ENCODE measurements around the gene KCNH1. TPM values are rescaled to one million over a fixed set of nuclear protein-coding genes. Genes with fewer than 3 reads are reported as not detected.

The KCNH1 gene
- total RNA-seq, 2 experiments from 2014 or later = not detected

DNA sequence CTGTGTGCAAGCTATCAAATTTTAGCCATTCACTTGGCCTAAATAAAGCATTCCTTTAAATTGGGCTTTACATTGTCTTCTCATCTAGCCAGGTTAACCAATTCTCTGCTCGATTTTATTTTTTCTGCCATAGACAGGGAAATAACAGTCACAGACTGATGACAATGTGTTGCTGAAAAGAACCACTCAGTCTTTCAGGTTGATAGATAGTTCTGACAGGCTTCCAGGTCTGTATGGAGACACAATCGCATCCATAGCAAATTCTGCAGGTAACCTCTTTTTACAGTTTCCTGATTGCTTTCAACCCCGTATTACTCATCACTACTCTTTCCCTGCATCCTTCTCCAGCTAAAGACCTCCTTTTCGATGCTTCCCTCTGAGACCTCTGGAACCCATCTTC, 198.0 kb downstream of the KCNH1 start:
- DNase-seq = no peak
- CTCF ChIA-PET = no interaction called here
- peaks cover 2% of the 10 kb centered on the region for H3K4me1 Mint-ChIP-seq (ENCODE audit: low read depth)
- no peak for ATAC-seq
- no peaks in the 10 kb centered on the region for H3K36me3 Mint-ChIP-seq (ENCODE audit: low read depth)
- H3K27ac Mint-ChIP-seq = no peak overlapping the region
- H3K9me3 Mint-ChIP-seq = peaks cover 3% of the 10 kb centered on the region
- H3K27me3 Mint-ChIP-seq = no peaks in the 10 kb centered on the region
- POLR2A ChIA-PET = no interaction called here
- H3K4me3 Mint-ChIP-seq = no peak overlapping the region
- intact Hi-C loops (cut with micrococcal nuclease) = no loop called here
- TF ChIP-seq, protein P1, sequence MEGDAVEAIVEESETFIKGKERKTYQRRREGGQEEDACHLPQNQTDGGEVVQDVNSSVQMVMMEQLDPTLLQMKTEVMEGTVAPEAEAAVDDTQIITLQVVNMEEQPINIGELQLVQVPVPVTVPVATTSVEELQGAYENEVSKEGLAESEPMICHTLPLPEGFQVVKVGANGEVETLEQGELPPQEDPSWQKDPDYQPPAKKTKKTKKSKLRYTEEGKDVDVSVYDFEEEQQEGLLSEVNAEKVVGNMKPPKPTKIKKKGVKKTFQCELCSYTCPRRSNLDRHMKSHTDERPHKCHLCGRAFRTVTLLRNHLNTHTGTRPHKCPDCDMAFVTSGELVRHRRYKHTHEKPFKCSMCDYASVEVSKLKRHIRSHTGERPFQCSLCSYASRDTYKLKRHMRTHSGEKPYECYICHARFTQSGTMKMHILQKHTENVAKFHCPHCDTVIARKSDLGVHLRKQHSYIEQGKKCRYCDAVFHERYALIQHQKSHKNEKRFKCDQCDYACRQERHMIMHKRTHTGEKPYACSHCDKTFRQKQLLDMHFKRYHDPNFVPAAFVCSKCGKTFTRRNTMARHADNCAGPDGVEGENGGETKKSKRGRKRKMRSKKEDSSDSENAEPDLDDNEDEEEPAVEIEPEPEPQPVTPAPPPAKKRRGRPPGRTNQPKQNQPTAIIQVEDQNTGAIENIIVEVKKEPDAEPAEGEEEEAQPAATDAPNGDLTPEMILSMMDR (IDR thresholded peaks at IDR 0.05) = no peak

DNA sequence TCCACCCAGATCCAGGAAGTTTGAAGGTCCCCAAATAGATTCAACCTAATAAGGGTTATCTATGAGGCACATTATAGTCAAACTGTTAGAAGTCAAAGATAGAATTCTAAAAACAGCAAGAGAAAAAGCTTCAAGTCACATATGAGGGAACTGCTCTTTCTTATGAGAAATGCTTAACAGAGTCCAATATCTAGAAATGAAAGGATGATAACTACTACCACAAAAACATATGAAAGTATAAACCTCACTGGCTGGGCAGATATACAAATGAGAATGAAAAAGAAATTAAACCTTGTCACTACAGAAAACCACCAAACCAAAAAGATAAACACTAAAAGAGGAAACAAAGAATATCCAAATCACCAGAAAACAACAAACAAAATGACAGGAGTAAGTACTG, 201.8 kb downstream of the KCNH1 start:
- H3K27ac Mint-ChIP-seq = no peak overlapping the region
- H3K9me3 Mint-ChIP-seq = peaks cover 6% of the 10 kb centered on the region
- TF ChIP-seq, protein P1 (IDR thresholded peaks at IDR 0.05) = no peak
- H3K27me3 Mint-ChIP-seq = peaks cover 6% of the 10 kb centered on the region
- no peaks in the 10 kb centered on the region for H3K36me3 Mint-ChIP-seq (ENCODE audit: low read depth)
- no peak for DNase-seq
- intact Hi-C loops (cut with micrococcal nuclease) = no loop called here
- no peak overlapping the region for H3K4me3 Mint-ChIP-seq
- H3K4me1 Mint-ChIP-seq (ENCODE audit: low read depth) = no peaks in the 10 kb centered on the region
- no peak for ATAC-seq
- ChIA-PET POLR2A (no interaction called here), CTCF (no interaction called here)

DNA sequence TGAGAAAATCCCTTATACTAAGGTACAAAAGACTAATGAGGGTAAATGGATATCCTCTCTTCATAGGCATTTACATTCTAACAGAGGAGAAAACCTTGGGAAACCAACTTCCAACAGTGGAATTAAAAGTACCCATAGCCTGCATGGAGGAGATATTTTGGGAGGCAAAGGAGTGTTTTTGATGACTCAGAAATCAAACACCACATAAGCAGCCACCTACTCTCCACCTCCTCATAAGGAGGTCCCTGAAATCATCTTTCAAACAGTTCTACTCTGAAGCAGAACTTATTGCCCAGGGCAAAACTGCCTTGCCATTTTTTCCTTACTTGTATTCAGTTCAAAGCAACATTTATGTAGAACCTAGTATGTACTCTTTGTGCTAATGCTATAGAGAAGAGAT, 211.3 kb downstream of the KCNH1 start:
- ChIA-PET CTCF (no interaction called here), POLR2A (no interaction called here)
- H3K4me3 Mint-ChIP-seq = no peak overlapping the region
- intact Hi-C loops (cut with micrococcal nuclease) = no loop called here
- no peaks in the 10 kb centered on the region for H3K36me3 Mint-ChIP-seq (ENCODE audit: low read depth)
- no peak overlapping the region for H3K27ac Mint-ChIP-seq
- peaks cover 11% of the 10 kb centered on the region for H3K27me3 Mint-ChIP-seq
- TF ChIP-seq, protein P1 (IDR thresholded peaks at IDR 0.05) = no peak
- DNase-seq = no peak
- no peaks in the 10 kb centered on the region for H3K4me1 Mint-ChIP-seq (ENCODE audit: low read depth)
- ATAC-seq = no peak
- H3K9me3 Mint-ChIP-seq = peaks cover 7% of the 10 kb centered on the region

DNA sequence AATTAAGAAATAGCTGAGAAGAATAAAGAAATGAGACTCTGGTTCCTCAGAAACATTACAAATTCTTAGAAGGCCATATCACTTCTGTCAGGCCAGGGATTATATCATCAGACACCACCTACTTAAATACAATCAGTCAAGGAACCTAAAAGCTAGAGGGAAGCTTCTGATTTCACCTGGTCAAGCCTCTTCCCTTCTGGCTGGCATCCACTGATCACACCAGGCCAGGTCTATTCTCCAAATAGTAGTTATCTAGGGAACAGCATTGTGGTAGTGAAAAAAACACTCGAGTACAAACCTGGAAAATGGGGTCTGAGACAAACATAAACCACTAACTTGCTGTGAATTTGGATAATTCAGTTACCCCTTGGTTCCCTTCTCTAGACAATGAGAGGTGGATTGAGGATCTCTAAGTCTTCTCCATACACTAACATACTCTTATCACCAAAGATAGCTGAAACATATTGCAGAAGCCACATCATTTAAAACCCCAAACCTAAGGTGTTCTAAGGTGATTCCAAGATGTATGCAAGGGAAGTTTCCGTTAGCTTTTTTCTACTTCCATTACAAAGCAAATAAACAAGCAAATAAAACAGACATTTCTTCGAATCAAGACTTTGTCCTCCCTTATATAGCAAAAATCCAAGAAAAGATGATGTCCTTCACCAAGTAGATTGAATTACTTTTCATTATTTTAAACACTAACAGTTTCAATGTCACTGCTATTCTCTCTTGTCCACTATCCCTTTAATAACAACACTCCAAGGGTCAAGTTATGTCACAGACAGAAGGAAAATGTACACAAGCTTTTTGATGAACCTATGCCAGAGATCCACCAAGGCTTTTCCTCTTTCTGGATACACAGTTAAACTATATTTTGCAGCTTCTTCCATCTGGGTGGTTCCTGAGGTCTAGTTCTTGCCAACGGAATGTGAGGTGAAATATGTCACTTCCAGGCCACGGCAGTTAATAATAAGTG, 212.9 kb downstream of the KCNH1 start:
- H3K4me1 Mint-ChIP-seq (ENCODE audit: low read depth) = no peaks in the 10 kb centered on the region
- no peak for ATAC-seq
- peaks cover 6% of the 10 kb centered on the region for H3K27me3 Mint-ChIP-seq
- H3K9me3 Mint-ChIP-seq = peaks cover 2% of the 10 kb centered on the region
- intact Hi-C loops (cut with micrococcal nuclease) = no loop called here
- ChIA-PET POLR2A (interaction anchor here (1.0 kb wide), 1 partner anchor 79 kb away, joined by 3 read pairs; no protein-coding TSS in a partner anchor), CTCF (no interaction called here)
- H3K27ac Mint-ChIP-seq = no peak overlapping the region
- no peak overlapping the region for H3K4me3 Mint-ChIP-seq
- no peaks in the 10 kb centered on the region for H3K36me3 Mint-ChIP-seq (ENCODE audit: low read depth)
- DNase-seq = no peak
- TF ChIP-seq, protein P1 (IDR thresholded peaks at IDR 0.05) = no peak

DNA sequence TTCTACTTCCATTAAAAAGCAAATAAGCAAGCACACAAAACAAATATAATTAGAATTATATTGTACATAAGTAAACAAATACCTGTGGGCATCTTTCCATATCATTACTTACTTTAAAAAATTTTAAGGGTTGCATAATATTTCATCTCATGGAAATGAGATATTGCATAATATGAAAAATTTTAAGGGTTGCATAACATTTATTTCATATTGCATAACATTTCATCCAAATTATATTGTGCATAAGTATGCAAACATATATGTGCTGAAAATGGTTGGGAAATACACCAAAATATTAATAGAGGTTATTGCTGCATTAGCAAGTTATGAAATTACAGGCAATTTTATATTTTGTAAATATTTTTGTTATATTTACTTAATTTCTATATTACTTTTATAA, 213.7 kb downstream of the KCNH1 start:
- ChIA-PET POLR2A (interaction anchor here (1.0 kb wide), 1 partner anchor 78 kb away, joined by 3 read pairs; no protein-coding TSS in a partner anchor), CTCF (no interaction called here)
- H3K9me3 Mint-ChIP-seq = peaks cover 2% of the 10 kb centered on the region
- no peak overlapping the region for H3K4me3 Mint-ChIP-seq
- H3K4me1 Mint-ChIP-seq (ENCODE audit: low read depth) = no peaks in the 10 kb centered on the region
- intact Hi-C loops (cut with micrococcal nuclease) = no loop called here
- H3K27ac Mint-ChIP-seq = no peak overlapping the region
- TF ChIP-seq, protein P1 (IDR thresholded peaks at IDR 0.05) = no peak
- H3K36me3 Mint-ChIP-seq (ENCODE audit: low read depth) = no peaks in the 10 kb centered on the region
- no peak for ATAC-seq
- no peak for DNase-seq
- peaks cover 5% of the 10 kb centered on the region for H3K27me3 Mint-ChIP-seq

All from activated CD8-positive, alpha-beta T cell treated with anti-CD3 and anti-CD28 coated beads for 36 hours (primary cell).